ENCODE results near the gene APBB2.

Gene APBB2

GRCh38 chr4:41232856-41233255 is 18.5 kb upstream of the APBB2 start:
- no peak for DNase-seq (ENCODE audit: extremely low read depth, low read depth)
- no peak for TF ChIP-seq CTCF (IDR thresholded peaks at IDR 0.05; ENCODE audit: low read depth, low read length, missing control alignments)
- no peak overlapping the region for H3K4me3 ChIP-seq (replicated peaks; ENCODE audit: low read depth, low read length)

- TF ChIP-seq CTCF (IDR thresholded peaks at IDR 0.05; ENCODE audit: low read depth, low read length, missing control alignments), result no peak
- no peak for DNase-seq (ENCODE audit: extremely low read depth, low read depth)
- no peak overlapping the region for H3K4me3 ChIP-seq (replicated peaks; ENCODE audit: low read depth, low read length)
Observed at GRCh38 chr4:41232406-41232805, 18.1 kb upstream of the APBB2 start.

GRCh38 chr4:41227902-41228301 is 13.6 kb upstream of the APBB2 start:
- TF ChIP-seq CTCF (IDR thresholded peaks at IDR 0.05; ENCODE audit: low read depth, low read length, missing control alignments), result no peak
- no peak overlapping the region for H3K4me3 ChIP-seq (replicated peaks; ENCODE audit: low read depth, low read length)

GRCh38 chr4:41221850-41222645 is 7.7 kb upstream of the APBB2 start:
- H3K4me3 ChIP-seq (replicated peaks; ENCODE audit: low read depth, low read length), result no peak overlapping the region
- no peak for TF ChIP-seq CTCF (IDR thresholded peaks at IDR 0.05; ENCODE audit: low read depth, low read length, missing control alignments)
- DNase-seq (ENCODE audit: extremely low read depth, low read depth), result no peak

More at GRCh38 chr4:41227902-41228301, 13.6 kb upstream of the APBB2 start:
- DNase-seq (ENCODE audit: extremely low read depth, low read depth), result no peak

- no peak overlapping the region for H3K4me3 ChIP-seq (replicated peaks; ENCODE audit: low read depth, low read length)
- TF ChIP-seq CTCF (IDR thresholded peaks at IDR 0.05; ENCODE audit: low read depth, low read length, missing control alignments), result no peak
- no peak for DNase-seq (ENCODE audit: extremely low read depth, low read depth)
Observed at GRCh38 chr4:41219421-41219950, 5.1 kb upstream of the APBB2 start.

GRCh38 chr4:41218703-41219102 is 4.4 kb upstream of the APBB2 start:
- no peak overlapping the region for H3K4me3 ChIP-seq (replicated peaks; ENCODE audit: low read depth, low read length)
- DNase-seq (ENCODE audit: extremely low read depth, low read depth), result no peak
- TF ChIP-seq CTCF (IDR thresholded peaks at IDR 0.05; ENCODE audit: low read depth, low read length, missing control alignments), result no peak
